GM12891 (cell line): ENCODE results near the gene FNDC5.

ENCODE experiments used
- PAX5 ChIP-seq: IDR thresholded peaks from 2 replicates; pipeline ENCODE4 v1.6.1; 2011; ENCODE audit warnings: low read length, moderate library complexity, mild to moderate bottlenecking; ENCODE audit not compliant: insufficient read depth, severe bottlenecking
- POLR2A ChIP-seq: IDR thresholded peaks from 2 replicates; pipeline ENCODE4 v1.6.1; 2011; ENCODE audit warnings: low read depth, low read length, control low read depth
- POLR2AphosphoS5 ChIP-seq: IDR thresholded peaks from 2 replicates; pipeline ENCODE4 v1.6.1; 2011; ENCODE audit warnings: low read depth, low read length, control low read depth
- POU2F2 ChIP-seq: IDR thresholded peaks from 2 replicates; pipeline ENCODE4 v1.6.1; 2011; ENCODE audit warnings: low read depth, mild to moderate bottlenecking, control low read depth, low read length, moderate library complexity
- TAF1 ChIP-seq: IDR thresholded peaks from 2 replicates; pipeline ENCODE4 v1.6.1; 2011; ENCODE audit warnings: low read depth, low read length, control low read depth

- TF ChIP-seq POLR2AphosphoS5 (no peak), POLR2A (no peak), TAF1 (no peak), POU2F2 (no peak), PAX5 (no peak)
Measured at GRCh38 chr1:32898958-32899357, 28.2 kb upstream of the FNDC5 start.
